H54 (cell line): ENCODE results near the gene ZNF346.

Experiments
- DNase-seq: peaks from one replicate; pipeline ENCODE4 v3.0.0; 2011; ENCODE audit warnings: low spot score, mixed read lengths; ENCODE audit not compliant: insufficient read length
- FAIRE-seq: peaks from 3 replicates; lab custom pipeline; 2011; peaks lifted over from hg19 to GRCh38; lab: Jason Lieb, UNC
- POLR2A ChIP-seq: IDR thresholded peaks from 2 replicates; pipeline ENCODE4 v1.6.1; 2011; ENCODE audit warnings: low read depth, mild to moderate bottlenecking, low read length

Gene ZNF346

DNA sequence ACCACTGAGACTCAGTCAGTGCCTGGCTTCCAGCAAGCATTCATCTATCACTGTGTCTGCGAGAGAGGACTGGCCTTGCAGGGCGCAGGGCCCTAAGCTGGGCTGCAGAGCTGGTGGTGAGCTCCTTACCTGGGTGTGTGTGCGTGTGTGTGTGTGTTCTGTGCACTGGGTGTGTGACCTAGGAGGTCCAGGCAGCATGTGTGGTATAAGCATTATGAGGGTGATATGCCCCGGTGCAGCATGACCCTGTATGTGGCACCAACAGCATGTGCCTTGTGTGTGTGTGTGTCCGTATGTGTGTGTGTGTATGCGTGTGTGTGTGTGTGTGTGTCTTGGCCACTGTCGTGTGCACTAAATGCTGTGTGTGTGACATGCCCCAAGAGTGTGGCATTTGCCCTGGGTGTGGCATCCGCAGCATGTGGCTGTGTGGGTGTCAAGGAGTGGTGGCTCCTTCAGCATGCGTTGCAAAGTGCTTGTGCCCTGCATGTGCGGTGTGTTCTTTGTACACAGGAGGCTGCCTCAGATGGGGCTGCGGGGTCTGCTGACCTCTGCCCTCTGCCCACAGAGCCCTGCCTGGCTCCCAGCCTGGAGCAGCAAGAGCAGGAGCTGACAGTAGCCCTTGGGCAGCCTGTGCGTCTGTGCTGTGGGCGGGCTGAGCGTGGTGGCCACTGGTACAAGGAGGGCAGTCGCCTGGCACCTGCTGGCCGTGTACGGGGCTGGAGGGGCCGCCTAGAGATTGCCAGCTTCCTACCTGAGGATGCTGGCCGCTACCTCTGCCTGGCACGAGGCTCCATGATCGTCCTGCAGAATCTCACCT is 67.5 kb downstream of the ZNF346 start:
- DNase-seq = no peak
- no peak for TF ChIP-seq POLR2A
- no peak for FAIRE-seq

DNA sequence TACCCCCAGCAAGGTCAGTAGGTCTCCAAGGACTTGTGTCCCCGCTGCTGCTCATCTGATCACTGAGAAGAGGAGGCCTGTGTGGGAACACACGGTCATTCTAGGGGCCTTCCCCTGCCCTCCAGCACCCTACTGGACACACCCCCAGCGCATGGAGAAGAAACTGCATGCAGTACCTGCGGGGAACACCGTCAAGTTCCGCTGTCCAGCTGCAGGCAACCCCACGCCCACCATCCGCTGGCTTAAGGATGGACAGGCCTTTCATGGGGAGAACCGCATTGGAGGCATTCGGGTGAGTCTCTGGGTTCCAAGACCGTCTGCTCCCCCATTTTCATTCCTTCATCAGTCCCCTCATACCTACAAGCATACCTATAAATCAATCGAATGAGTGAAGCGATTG is 68.3 kb downstream of the ZNF346 start:
- no peak for TF ChIP-seq POLR2A
- FAIRE-seq (no peak), DNase-seq (no peak)

DNA sequence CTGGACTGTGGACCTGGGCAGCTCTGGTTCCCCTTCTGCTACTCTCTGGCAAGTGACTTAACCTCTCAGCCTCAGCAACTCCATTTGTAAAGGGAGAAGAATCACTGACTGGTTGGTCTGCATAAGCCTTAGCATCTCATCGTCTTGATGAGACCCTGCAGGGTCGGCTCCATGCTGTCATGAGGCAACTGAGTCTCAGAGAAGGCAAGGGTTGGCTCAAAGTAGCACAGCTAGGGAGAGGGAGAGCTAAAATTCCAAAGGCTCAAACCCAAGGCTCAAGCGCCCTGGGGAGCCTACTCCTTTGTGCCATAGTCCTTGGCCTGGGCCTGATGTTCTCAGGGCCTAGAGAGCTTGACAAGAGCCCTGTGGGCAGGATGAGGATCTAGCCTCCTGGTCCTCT is 68.7 kb downstream of the ZNF346 start:
- no peak for FAIRE-seq
- no peak for TF ChIP-seq POLR2A
- no peak for DNase-seq

DNA sequence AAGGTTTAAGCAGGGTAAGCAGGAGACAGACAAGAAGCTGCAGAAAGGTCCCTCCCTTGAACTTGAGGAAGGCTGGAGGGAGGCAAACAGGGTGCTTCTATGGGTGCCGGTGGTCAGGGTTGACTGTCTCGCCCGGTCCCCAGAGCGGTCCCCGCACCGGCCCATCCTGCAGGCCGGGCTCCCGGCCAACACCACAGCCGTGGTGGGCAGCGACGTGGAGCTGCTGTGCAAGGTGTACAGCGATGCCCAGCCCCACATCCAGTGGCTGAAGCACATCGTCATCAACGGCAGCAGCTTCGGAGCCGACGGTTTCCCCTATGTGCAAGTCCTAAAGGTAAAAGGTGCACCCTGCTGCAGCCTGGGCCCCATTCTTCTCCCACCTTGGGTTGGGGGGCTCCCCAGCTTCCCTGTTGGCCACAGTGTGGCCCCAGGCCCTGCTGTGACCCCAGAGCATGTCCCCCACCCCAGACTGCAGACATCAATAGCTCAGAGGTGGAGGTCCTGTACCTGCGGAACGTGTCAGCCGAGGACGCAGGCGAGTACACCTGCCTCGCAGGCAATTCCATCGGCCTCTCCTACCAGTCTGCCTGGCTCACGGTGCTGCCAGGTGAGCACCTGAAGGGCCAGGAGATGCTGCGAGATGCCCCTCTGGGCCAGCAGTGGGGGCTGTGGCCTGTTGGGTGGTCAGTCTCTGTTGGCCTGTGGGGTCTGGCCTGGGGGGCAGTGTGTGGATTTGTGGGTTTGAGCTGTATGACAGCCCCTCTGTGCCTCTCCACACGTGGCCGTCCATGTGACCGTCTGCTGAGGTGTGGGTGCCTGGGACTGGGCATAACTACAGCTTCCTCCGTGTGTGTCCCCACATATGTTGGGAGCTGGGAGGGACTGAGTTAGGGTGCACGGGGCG is 69.9 kb downstream of the ZNF346 start:
- FAIRE-seq = no peak

DNA sequence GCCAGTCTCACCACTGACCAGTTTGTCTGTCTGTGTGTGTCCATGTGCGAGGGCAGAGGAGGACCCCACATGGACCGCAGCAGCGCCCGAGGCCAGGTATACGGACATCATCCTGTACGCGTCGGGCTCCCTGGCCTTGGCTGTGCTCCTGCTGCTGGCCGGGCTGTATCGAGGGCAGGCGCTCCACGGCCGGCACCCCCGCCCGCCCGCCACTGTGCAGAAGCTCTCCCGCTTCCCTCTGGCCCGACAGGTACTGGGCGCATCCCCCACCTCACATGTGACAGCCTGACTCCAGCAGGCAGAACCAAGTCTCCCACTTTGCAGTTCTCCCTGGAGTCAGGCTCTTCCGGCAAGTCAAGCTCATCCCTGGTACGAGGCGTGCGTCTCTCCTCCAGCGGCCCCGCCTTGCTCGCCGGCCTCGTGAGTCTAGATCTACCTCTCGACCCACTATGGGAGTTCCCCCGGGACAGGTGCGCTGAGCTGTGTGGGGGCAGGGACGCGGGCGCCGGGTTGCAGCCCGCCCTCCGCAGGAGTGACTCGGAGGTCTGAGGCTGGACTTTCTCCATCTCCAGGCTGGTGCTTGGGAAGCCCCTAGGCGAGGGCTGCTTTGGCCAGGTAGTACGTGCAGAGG is 70.7 kb downstream of the ZNF346 start:
- DNase-seq (no peak), FAIRE-seq (no peak)
- no peak for TF ChIP-seq POLR2A

More for the DNA sequence above, 69.9 kb downstream of the ZNF346 start:
- no peak for TF ChIP-seq POLR2A
- DNase-seq = no peak

DNA sequence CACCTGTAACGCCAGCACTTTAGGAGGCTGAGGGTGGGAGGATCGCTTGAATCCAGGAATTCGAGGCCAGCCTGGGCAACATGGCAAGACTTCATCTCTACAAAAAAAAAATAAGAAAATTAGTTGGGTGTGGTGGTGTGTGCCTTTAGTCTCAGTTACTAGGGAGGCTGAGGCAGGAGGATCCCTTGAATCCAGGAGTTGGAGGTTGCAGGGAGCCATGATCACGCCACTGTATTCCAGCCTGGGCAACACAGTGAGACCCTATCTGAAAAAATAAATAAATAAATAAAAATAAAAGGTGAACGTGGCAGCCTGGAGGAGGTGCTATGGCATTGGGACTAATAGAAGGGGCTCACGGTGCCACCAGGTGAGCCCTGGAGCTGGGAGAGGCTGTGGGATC is 71.3 kb downstream of the ZNF346 start:
- FAIRE-seq (no peak), DNase-seq (no peak)
- no peak for TF ChIP-seq POLR2A

DNA sequence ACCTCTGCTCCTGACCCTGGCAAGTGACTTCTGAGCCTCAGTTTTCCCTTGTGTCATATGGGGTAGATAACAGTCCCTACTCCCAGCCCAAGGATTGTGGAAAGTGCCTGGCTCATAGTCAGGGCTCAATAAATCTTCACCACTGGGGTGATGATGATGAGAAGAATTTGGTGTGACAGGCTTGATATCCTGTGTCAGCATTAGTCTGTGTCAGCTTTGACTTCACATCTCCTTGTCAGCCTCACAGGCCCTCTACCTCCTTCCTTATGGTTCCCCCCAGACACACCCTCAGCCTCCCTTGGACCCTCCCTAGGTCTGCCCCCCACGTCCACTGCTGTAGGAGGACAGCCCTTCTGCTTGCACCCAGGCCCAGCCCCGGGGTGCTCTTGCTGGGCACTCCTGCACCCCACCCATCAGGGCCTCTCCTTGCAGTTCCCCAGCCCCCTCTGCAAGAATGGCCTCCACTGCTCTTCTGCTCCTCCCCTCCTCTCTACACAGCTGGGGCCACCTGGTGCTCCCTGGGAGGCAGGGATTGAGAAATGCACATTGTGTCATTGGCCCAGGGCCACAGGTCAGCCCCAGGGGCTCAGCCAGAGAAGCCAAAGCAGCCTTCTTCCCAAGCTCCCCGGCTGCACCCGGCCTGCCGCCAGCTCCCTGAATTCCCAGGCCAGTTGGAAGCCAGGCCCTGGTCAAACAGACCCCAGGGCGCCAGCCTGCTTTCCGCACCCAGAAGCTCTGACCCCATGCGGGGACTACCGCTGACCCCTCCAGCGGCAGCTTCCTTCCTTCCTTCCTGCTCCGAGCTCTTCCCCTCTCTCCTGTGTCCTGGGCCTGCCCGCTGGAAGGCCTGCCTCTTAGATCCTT is 72.0 kb downstream of the ZNF346 start:
- no peak for FAIRE-seq
- TF ChIP-seq POLR2A = no peak

DNA sequence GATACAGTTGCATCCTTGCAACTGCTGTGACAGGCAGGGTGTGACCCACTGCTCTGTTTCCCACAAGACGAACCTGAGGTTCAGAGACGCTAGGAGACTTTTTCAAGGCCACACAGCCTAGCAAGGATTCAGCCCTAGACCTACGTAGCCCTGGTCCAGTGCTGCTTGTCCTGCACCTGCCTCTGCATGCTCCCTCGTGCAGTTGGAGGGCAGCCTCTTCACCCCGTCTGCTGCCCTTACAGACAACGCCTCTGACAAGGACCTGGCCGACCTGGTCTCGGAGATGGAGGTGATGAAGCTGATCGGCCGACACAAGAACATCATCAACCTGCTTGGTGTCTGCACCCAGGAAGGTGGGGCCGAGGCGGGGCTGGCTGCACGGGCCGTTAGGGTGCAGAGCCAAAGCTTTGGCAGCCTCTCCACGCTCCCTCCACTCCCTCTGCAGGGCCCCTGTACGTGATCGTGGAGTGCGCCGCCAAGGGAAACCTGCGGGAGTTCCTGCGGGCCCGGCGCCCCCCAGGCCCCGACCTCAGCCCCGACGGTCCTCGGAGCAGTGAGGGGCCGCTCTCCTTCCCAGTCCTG is 72.7 kb downstream of the ZNF346 start:
- DNase-seq (no peak), FAIRE-seq (no peak)
- no peak for TF ChIP-seq POLR2A

More for the DNA sequence above, 72.0 kb downstream of the ZNF346 start:
- DNase-seq = no peak

DNA sequence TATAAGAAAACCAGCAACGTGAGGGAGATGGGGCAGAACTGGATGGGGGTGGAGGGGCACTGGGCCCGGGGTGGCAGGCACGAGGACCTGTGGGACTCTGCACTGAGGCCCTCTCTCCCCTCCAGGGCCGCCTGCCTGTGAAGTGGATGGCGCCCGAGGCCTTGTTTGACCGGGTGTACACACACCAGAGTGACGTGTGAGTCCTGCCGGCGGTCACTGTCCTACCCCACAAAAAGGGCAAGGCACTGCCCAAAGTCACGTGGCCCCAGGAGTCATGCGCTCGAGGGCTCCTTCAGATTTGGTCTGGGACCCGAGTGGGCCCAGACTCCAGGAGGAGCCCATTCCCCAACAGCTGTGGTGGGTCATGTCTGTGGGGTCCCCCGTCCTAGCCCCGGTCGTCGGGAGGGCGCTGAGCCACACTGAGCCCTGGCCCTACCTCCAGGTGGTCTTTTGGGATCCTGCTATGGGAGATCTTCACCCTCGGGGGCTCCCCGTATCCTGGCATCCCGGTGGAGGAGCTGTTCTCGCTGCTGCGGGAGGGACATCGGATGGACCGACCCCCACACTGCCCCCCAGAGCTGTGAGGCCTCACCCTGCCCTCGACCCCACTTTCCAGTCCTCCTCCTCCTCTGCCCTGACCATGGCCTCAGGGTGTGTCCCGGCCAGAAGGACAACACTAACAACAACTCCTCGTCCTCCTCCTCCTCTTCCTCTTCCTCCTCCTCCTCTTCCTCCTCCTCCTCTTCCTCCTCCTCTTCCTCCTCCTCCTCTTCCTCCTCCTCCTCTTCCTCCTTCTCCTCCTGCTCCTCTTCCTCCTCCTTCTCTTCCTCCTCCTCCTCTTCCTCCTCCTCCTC is 73.9 kb downstream of the ZNF346 start:
- no peak for TF ChIP-seq POLR2A
- FAIRE-seq (no peak), DNase-seq (no peak)

DNA sequence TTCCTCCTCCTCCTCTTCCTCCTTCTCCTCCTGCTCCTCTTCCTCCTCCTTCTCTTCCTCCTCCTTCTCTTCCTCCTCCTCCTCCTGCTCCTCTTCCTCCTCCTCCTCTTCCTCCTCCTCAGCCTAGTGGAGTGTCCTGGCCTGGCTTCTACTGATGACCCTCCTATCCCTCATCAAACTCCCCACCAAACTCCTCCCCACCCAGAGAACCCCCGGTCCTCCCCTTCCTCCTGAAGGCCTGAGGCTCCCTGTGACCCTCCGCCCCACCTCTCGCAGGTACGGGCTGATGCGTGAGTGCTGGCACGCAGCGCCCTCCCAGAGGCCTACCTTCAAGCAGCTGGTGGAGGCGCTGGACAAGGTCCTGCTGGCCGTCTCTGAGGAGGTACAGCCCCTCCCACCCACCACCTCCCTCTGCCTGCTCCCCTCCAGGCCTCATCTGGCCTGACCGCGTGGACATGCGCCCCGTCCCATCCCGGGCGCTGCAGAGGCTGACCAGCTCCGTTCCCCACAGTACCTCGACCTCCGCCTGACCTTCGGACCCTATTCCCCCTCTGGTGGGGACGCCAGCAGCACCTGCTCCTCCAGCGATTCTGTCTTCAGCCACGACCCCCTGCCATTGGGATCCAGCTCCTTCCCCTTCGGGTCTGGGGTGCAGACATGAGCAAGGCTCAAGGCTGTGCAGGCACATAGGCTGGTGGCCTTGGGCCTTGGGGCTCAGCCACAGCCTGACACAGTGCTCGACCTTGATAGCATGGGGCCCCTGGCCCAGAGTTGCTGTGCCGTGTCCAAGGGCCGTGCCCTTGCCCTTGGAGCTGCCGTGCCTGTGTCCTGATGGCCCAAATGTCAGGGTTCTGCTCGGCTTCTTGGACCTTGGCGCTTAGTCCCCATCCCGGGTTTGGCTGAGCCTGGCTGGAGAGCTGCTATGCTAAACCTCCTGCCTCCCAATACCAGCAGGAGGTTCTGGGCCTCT is 74.8 kb downstream of the ZNF346 start:
- no peak for TF ChIP-seq POLR2A
- no peak for DNase-seq
- no peak for FAIRE-seq

DNA sequence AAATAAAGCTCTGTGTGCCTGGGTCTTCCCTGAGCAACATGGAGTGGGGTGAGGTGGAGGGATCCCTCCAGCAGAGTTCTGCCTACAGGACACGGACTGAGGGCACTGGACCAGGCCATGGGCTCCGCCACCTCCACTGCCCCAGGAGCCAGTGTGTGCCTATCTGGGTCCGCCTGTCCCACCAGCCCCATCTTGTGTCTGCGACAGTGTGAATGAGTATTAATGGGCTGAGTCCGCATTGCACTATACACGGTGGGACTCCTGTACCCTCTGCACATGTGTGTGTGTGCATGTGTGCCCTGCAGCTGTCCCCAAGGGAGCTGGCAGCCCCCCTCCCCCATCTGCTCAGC is 75.6 kb downstream of the ZNF346 start:
- FAIRE-seq (no peak), DNase-seq (no peak)
- TF ChIP-seq POLR2A = no peak
